Measurements from ENCODE around the gene LMBR1L.
"Not testable (repeated sequence)": the region's sequence is repeated elsewhere in the genome, so short reads cannot be mapped to it uniquely, and the experiment has no call there.

The LMBR1L gene

GRCh38 chr12:49130151-49131050, 19.8 kb upstream of the LMBR1L start:
- peak; percentile 44 for DNase-seq (ENCODE audit: insufficient read length, low spot score)
- TF ChIP-seq CTCF (IDR thresholded peaks at IDR 0.05; ENCODE audit: insufficient read depth, missing control alignments), result peak; percentile 79
- FAIRE-seq, result no peak

- no peak for TF ChIP-seq CTCF (IDR thresholded peaks at IDR 0.05; ENCODE audit: insufficient read depth, missing control alignments)
- no peak for FAIRE-seq
- no peak for DNase-seq (ENCODE audit: insufficient read length, low spot score)
Observed at GRCh38 chr12:49129332-49130150, 18.9 kb upstream of the LMBR1L start.

DNA sequence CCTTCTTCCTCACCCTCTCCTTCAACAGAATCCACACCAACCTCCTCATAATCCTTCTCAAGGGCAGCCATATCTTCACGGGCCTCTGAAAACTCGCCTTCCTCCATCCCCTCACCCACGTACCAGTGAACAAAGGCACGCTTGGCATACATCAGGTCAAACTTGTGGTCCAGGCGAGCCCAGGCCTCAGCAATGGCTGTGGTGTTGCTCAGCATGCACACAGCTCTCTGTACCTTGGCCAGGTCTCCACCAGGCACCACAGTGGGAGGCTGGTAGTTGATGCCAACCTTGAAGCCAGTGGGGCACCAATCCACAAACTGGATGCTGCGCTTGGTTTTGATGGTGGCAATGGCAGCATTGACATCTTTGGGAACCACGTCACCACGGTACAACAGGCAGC, 17.3 kb upstream of the LMBR1L start:
- FAIRE-seq; DNase-seq (ENCODE audit: insufficient read length, low spot score): not testable (repeated sequence)

- TF ChIP-seq CTCF (IDR thresholded peaks at IDR 0.05; ENCODE audit: insufficient read depth, missing control alignments), result no peak
- DNase-seq (ENCODE audit: insufficient read length, low spot score) (no peak), FAIRE-seq (no peak)
Observed at GRCh38 chr12:49126852-49127763, 16.5 kb upstream of the LMBR1L start.

- TF ChIP-seq CTCF (IDR thresholded peaks at IDR 0.05; ENCODE audit: insufficient read depth, missing control alignments), result peak; percentile 73
- FAIRE-seq, result no peak
- no peak for DNase-seq (ENCODE audit: insufficient read length, low spot score)
Observed at GRCh38 chr12:49121047-49121696, 10.5 kb upstream of the LMBR1L start.

DNA sequence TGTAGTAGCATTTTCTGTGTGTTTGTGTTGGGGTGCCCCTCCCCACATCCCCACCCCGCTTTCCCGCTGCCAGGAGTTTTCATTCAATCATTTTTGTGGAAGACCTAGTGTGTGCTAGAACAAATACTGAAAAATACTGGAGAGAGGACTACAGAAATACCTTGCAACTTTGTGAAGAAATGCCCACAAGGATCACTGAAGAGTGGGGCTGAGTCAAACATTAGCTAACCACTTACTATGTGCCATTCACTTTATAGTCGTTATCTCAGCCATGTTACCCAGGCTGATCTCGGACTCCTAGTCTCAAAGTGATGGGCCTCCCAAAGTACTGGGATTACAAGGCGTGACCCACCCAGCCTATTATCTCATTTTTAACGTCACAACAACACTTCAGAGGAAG, 559 bp upstream of the LMBR1L start:
- DNase-seq (ENCODE audit: insufficient read length, low spot score) (no peak), FAIRE-seq (no peak)
- no peak for TF ChIP-seq CTCF (IDR thresholded peaks at IDR 0.05; ENCODE audit: insufficient read depth, missing control alignments)
